ENCODE results near the gene MYH7B.

The MYH7B gene

DNA sequence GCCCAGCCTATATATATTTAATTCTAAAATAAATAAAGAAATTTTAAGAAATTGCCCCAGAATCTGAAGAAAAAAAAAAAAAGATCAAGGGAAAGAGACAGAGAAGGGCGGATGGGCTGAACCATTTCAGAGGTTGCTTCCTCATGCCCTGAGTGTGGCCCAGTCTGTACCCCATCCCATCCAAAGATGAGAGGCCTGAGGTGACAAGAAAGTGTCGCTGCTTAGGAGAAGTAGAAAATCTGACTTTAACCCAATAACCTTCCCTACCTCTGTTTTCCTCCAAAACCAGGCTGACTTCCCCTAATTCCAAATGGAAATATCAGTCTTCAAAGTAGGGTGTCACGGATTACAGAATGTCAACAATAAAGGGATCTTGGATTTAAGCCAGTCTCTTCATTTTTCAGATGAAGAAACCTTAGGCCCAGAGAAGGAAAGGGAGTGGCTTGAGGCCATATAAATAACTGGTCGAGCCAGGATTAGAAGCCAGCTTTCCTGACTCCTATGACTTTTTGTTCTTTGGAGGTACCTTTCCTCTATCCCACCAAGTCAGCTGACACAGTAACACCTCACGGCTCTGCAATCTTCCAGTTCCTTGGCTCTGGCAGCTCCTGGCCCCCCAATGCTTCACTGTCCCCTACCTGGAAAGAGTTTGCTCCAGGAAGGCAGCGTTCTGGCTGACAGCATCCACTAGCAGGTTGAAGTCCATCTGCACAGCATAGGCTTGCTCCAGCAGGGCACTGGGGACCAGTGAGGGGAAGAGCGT is 10.2 kb upstream of the MYH7B start:
- DNase-seq (ENCODE audit: low spot score) = no peak

GRCh38 chr20:34946661-34947060 is 9.0 kb upstream of the MYH7B start:
- no peak for DNase-seq (ENCODE audit: low spot score)

DNA sequence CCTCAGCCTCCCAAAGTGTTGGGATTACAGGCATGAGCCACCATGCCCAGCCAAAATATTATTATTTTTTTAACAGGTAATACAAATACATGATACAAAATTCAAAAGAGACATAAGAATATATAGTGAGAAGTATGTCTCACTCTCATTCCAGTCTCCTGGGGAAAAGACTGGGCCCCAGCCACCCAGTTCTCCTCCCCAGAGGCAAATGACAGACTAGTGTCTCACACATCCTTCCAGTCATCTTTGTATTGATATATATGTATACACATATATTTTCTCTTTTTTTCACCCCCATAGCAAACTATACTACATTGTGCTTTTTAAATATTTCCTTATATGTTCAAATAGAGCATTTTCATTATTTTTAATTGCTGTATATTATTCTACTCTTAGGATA is 8.3 kb upstream of the MYH7B start:
- no peak for DNase-seq (ENCODE audit: low spot score)

GRCh38 chr20:34948030-34948429 is 7.6 kb upstream of the MYH7B start:
- no peak for DNase-seq (ENCODE audit: low spot score)

DNA sequence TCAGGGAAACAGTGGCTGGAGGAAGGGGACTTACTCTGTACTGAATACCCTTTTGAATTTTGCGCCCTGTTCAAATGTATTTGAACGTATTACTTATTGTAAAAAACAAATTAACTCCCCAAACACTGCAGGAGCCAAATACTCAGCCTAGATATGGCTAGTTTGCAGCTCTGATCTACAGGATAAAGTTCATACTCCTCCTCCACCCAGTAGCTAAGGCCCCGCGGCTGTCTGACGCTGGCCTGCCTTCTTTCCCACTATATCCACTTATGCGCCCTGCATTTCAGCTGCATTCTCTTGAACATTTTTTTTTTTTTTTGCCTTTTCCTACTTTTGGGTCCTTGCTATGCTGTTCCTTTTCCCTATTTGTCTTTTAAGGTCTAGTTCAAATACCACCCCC is 6.5 kb upstream of the MYH7B start:
- DNase-seq (ENCODE audit: low spot score) = no peak

- DNase-seq (ENCODE audit: low spot score) = no peak
These were observed 4.4 kb upstream of the MYH7B start for GRCh38 chr20:34951252-34951651.

DNA sequence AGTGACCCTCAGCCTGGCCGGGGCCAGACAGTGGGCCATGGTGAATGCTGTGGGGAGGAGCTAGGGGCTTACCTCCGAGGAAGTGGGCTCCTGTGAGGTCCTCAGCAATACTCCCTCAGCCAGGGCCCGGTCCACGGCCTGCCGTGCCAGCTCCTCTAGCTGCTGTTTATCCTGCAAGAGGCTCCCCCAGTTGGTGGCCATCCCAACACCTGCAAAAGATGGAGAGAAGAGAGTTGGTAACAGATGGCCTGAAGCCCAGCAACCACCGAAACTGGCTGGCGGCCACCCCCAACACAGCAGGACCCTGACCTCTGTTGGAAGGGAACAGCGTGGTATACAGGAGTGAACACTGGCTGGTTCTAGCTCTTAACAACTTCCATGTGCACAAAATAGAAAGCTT is 4.0 kb upstream of the MYH7B start:
- no peak for DNase-seq (ENCODE audit: low spot score)

GRCh38 chr20:34952671-34953070 is 3.0 kb upstream of the MYH7B start:
- DNase-seq (ENCODE audit: low spot score) = no peak

GRCh38 chr20:34953960-34954359 is 1.7 kb upstream of the MYH7B start:
- DNase-seq (ENCODE audit: low spot score) = no peak

DNA sequence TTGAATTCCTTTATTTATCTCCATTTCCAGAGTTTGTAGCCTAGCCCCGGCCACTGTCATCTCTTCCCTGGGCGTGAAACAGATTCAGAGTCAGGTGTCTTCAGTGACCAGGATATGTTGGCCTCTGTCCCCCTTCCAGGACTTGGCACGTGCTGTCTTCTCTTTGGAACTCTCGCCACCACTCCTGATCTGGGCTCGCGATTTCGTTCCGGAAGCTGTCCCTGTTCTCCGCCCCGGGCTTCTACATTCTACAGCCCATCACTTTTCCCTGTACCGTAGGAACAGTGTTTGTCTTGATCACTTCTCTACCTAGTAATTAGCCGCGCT is 801 bp upstream of the MYH7B start:
- DNase-seq (ENCODE audit: low spot score) = no peak

DNA sequence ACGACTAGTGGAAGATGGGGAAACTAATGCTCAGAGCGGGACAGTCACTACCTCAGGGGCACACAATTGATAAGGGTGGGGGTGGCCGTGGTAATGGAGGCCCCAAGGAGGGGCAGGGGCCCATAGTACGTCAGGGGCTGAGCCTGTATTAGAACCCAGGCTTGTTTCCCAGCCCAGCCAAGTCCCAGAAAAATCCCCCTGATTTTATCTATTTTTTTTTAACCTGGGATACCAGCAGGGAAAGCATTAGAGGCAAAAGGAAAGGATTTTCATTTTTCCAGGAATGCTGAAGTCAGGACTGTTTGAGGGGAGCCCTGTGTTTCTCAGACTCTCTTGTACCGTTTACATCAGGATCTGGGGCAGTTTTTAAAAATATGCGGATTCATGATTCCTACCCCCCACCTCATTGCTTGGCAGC is 382 bp downstream of the MYH7B start:
- no peak for DNase-seq (ENCODE audit: low spot score)

GRCh38 chr20:34956751-34957472 is 1.2 kb downstream of the MYH7B start:
- no peak for DNase-seq (ENCODE audit: low spot score)

- DNase-seq (ENCODE audit: low spot score) = no peak
These were observed 8.8 kb downstream of the MYH7B start for GRCh38 chr20:34964486-34964885.

GRCh38 chr20:34965051-34965450 is 9.4 kb downstream of the MYH7B start:
- DNase-seq (ENCODE audit: low spot score) = no peak

GRCh38 chr20:34967421-34967820 is 11.8 kb downstream of the MYH7B start:
- no peak for DNase-seq (ENCODE audit: low spot score)

GRCh38 chr20:34968042-34968775 is 12.5 kb downstream of the MYH7B start:
- no peak for DNase-seq (ENCODE audit: low spot score)

DNA sequence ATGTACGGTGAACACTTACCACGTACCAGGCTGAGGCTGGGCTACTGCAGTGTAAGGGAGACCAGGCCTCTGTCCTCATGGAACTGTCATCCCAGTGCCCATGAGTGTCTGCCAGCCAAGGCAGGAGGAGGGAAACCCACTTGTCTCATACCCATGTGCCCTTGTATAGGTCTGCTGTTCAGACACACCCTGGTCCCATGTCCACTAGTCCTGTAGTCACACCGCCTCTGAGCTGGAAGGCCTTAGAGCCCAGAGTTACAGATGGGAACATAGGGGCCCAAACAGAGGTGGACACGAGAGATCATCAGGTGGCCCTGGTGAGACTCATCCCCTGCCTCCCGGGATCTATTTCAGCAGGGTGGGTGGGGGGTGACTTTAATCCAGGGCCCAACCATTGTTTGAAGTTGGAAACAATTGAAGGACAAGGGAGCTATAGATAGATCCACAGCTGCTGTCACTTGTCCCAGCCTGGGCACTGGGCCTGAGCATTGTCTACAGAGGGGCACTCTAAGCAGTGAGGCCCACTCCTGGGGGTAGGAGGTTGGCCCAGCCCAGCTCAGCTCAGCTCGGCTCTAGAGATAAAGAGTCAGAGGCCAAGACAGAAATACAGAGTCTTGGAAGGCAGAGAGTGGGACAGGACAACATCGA is 14.6 kb downstream of the MYH7B start:
- peak; percentile 93 for DNase-seq (ENCODE audit: low spot score)

- DNase-seq (ENCODE audit: low spot score) = peak; percentile 49
These were observed 15.3 kb downstream of the MYH7B start for GRCh38 chr20:34970846-34971560.

DNA sequence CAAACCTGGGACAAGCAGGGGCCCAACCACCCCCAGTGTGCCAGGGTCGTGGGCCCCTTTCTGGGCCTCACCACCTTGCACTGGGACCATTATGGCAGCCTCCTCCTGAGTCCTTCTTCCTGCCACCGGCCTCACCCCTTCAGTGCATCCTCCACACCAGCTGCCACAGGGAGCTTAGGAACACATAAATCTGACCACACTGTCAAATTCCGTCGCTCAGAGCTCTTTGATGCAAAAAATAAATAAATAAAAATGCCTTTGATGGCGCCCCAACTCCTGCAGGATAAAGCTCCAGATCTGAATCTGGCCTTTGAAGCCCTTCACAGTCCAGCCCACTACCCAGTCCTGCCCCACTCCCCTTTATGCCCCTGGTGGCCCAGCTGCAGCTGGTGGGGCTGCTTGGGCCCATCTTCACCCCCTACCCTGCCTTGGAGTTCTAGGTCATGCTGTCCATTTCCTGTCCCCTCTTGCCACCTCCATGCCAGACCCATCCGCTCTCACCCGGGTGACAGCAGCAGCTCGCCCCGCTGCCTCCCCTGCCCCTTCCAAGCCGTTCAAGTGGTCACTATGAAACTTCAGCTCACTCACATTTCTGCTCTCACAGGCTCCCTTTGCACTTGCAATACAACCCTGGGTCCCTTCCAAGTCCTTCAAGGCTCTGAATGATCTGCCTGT is 16.0 kb downstream of the MYH7B start:
- no peak for DNase-seq (ENCODE audit: low spot score)

- no peak for DNase-seq (ENCODE audit: low spot score)
These were observed 18.6 kb downstream of the MYH7B start for GRCh38 chr20:34974246-34974645.

DNA sequence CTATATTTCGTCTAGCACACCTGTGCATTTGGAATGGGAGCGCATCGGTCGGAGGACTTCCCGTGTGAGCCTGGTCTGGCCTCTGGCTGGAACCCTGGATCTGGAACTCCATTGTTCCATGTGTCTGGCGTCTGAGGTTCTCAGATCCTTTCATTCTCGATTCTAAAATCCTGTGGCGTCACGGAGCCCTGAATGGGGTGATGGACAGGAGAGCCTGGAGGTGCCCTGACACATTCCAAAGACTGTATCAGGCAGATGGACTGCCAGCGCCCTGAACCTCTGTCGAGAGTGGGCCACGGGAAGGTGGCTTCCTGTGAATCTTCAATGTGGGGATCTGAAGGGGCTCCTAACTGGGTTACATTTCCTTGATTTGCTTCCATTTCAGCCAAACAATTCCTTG is 20.6 kb downstream of the MYH7B start:
- no peak for DNase-seq (ENCODE audit: low spot score)
